GM21423 (cell line): ENCODE data around the gene PBX3.

Source experiments
- ATAC-seq: cut with Tn5 transposase; IDR thresholded peaks from one replicate; pipeline ENCODE4 v1.9.1; 2021; ENCODE audit warnings: mild to moderate bottlenecking, moderate library complexity; ENCODE audit not compliant: unreplicated experiment

The PBX3 gene

DNA sequence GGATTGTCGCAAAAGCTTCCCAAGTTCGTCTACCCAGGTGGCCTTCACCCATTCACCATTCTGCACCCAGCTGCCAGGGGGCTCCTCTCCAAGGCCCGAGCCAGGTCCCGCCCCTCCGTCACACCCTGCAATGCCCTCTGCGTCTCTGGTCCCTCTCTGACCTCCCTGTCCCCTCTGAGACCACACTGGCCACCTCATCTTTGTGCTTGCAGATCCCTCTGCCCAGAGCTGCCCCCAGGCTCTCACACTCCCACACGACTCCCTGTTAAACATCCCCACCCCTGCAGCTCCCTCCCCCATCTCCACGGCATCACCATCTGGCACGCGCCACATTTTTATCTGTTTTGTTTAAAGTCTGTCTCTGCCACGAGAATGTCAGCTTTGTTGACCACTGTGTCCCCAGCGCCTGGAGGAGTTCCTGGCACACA, 243.6 kb downstream of the PBX3 start:
- ATAC-seq: no peak

DNA sequence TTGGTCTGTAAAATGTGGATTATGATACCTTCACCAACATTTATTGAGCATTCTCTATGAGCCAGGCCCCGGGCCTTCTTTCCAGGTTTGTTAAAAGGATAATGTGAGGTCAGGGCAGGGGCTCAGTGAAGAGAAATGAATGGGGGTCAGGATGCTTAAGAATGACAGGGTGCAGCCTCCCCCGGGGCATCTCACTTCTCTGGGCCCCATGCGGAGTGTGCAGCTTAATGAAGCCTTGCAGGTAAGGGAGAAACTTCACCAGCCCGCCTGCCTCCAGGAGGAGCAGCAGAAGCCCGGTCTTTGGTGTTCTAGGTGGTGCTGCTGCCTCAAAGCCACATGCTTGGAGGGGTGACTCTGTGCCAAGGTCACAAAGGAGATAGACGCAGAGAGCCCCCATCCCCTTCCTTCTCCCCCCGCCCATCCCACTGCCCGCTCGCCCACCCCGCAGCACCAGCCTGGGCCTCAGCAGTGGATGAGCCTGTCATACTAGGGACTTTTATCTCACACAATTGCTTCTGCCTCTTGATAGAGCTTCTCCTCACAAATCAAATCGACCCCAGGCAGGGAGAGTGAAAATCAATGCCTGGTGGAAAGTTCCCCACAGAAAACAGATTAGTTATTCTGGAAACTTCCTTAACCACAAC, 244.8 kb downstream of the PBX3 start:
- no peak for ATAC-seq

DNA sequence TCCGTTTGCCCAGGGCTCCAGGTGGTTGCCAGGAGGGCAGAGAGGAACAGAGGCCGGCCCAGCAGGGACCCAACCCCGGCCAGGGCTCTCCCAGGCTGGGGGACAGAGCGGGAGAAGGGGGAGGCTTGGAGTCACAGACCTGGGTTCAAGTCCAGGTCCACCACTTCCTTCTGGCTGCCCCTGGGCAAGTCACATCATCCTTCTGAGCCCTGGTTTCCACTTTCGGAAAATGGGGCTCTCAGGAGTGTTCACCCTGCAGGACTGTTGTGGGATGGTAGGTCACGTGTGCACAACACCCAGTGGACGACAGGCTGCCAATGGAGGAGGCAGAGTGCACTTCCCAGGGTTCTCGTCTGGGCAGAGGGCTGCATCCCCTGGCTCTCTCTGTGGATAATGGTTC, 245.4 kb downstream of the PBX3 start:
- no peak for ATAC-seq

DNA sequence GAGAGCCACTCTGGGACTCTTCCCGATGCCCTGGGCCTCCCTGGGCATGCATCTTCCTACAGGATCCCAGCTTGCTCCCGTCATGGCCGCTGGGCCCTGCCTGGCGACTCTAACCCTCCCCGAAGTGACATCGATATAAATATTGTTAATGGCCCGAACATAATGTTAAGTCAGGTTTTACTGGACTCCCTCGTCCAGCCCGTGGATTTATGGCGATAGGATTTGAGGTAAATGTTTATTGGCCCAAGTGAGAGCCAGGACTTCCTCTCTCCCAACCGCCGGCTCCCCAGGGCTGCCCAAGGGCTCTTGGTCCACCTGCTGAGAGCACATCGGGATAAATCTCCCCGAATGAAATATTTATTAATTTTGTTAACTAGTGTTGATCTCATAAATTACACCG, 246.3 kb downstream of the PBX3 start:
- no peak for ATAC-seq

DNA sequence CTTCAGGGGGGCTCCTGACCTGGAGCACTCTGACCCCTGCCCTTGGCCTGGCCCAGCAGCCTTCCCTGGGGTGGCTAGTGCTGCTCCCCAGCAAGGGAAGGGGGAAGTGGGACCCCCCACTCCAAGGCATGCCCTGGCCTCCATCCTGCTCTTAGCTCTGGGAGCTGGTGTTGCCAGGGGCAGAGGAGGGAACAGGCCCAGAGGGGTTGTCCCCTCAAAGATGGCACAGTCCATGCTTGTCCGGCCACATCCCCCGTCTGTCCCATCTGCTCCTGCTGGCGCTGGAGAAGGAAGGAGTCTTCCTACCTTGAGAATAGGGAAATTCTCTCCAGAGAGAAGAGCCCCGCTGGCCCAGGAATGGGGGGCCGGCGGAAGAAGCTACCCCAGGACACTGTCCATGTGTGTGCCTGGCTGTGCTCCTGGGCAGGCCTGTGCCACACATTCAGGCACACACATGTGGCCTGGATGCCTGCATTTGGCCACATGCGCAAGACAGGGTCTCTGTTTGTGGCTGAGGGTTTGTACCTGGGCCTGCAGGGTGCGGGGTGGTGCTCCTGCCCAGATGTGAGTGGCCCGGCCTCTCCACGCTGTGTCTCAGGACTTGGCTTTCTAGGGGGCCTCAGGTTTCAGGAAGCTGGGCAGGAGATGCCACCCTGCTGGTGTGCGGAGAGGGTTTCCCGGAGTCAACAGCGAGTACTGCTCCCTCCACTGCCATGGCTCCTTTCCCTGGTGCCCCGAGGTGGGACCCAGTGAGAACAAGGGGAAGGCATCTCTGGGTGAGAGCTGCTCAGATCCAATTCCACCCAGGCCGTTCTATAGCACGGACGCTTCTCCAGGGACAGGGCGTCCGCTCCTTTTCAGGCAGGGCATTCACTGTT, 247.1 kb downstream of the PBX3 start:
- no peak for ATAC-seq

DNA sequence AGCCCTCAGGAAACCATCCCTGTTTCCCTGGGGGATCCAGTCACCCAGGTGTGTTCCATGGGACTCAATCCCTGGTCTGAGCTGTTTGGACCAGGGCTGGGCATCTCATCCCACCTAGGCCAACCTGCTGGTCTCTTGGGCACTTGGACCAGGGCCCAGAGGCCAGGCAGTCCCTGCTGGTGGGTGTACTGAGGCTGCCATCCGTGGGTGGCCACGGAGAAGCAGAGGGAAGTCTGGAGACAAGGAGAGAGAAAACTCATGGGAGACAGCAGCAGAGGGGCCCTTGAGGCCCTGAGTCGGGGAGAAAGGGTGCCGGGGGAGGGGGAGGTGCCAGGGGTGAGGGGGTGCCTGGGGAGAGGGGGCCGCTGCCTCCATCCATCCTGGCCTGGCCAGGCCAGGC, 247.8 kb downstream of the PBX3 start:
- no peak for ATAC-seq

DNA sequence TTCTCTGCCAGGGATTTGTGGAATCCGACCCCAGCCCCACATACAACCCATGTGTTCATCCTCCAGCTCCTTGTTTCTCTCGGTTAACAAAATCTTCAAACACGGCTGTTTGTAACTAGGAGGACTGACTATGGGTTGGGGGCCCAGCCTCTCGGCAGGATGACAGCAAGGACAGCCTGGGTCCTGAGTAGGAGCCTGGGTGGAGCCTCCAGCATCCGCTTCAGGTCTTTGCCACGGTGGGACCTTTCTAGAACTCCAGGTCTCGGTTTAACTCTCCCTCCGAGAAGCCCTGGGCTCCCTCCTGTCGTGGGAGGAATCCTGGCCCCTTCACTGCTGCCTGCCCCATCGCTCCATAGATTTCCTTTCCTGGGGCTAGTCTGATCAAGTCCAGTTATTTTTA, 248.5 kb downstream of the PBX3 start:
- ATAC-seq: no peak

DNA sequence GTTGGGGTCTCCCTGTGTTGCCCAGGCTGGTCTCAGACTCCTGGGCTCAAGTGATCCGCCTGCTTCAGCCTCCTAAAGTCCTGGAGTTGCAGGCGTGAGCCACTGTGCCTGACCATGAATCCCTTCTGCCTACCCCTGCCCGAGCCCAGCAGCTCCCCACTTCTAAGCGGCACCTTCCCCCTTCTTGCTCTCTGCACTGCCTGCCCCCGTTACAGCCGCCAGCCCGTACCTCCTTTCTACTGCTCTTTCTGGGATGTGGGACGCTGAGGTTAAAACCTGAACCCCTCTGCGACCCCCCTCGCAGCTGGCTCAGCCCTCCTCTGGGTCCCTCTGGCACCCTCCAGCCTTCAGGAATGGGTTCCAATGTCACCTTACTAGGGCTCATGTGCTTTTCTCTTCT, 249.6 kb downstream of the PBX3 start:
- no peak for ATAC-seq

DNA sequence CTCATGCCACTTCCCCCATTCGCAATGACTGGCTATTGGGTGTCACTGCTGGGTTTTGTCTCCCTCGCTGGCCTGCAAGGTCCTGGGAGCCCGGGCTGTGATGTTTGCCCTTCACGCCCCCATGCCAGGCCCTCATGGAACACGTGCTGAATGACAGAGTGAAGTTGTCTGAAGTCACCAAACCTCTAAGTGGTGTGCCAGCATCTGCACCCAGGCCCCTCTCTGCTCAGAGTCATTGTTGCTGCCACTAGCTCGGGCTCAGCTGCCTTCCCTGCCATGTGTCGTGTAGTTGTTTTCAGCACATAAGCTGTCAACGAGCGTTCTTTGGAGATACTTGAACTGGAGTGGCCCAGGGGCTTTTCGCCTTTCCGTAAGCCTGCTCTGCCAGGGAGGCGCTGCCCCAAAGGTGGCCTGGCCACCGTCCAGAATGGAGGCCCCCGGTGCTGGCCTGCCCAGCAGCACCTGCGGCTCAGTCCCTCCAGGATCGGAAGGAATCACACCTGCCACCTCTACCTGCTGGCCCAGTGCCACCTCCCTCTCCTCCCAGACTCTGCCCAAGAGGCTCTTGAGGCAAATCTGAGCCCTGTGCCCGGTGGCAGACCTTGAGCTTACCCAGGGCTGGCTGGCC, 250.1 kb downstream of the PBX3 start:
- no peak for ATAC-seq

DNA sequence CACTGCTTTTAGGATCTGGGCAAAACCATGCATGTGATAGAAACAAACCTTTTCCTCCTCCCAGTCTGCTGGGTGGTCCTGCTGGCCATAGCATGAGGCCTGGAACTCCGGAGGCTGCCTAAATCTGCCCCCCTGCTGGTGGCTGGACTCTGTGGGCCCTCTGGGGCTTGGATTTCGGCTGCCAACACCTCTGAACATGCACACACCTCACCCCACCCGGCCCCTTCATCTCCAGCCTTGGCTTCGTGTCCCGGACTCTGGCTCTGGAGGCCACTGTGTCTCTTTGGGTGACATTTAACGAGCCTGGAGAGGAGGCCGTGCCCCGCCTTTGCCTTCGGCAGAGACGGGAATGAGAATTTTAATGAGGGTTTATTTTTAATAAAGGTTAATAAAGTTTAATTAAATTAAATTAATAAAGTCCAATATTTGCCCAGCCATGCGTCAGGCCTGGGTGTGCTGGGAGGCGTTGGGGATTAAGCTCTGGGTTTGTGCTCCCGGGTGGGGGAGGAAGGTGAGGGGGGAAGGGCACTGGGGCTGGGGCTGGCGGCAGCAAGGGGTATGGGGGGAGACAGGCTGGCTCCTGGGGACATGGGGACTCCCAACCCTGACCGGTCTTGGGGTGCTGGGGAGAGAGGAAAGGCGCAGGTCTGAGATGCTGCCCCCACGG, 251.8 kb downstream of the PBX3 start:
- no peak for ATAC-seq

DNA sequence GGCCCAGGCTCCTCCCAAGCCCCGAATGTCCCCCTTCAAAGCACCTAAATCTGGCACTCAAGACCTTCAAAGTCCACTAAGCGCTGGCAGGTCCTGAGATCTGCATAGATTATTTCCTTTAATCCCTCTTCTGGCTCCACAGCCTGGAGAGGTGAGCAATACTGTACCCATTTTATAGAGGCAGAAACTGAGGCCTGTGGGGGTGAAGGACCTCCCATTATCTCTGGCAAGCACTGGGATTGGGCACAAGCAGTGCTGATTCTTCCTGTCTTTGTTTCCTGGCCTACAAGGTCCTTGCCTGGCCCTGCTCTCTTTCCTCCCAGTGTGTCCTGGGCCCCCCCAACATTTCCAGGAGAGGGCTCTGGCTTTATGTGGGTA, 252.3 kb downstream of the PBX3 start:
- ATAC-seq: no peak

DNA sequence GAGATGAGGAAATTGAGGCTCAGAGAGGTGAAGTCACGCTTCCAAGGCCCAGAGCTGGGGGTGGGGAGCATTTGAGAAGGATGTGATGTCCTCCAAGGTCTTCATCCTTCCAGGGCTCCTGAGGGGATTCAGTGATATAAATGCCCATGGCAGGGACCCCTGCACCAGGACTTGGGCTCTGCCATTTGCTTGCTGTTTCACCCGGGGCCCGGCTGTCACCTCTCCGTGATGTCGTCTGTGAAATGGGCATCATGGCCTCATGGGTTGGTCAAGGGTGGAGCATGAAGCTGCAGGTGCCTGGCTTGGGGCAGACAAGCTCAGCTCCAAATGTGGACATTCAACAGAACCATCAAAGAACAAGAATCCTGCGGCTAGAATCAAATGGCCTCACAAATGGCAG, 253.1 kb downstream of the PBX3 start:
- ATAC-seq: no peak

DNA sequence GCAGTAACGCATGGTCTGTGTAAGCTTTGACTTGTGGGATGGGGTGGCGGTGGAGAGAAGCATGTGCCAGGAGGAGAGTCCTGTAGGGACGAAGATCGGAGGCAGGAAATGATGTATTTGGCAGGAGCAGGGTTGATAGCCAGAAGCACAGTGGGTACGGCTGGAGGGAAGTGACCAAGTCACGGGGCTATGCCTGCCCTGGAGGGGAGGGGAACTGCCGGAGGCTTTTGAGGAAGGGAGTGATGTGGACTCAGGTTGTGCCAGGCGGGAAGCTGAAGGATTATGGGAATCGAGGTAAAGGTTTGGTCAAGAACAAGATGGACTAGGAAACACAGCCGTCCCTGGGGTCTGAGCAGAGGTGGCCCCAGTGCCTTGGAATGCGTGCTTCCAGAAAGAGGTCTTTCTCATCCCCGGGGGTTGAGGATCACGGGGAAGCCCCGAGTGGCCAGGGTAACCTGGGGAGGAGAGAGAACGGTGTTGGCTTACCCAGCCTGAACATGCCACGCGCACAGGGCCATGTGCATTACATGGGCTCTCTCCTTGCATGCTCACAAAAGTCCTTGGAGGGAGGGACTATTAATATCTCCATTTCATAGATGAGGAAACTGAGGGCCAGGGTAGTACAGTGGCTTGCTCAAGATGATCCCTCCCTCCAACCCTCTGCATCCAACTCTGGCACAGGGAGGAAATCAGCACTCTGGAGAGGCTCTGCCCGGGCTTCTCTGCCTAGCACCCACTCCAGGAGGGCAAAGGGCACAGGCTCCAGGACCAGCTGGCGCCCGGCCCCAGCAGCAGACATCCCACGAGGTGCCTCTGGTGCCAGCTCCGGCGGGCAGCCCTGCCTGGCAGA, 253.8 kb downstream of the PBX3 start:
- ATAC-seq: no peak

DNA sequence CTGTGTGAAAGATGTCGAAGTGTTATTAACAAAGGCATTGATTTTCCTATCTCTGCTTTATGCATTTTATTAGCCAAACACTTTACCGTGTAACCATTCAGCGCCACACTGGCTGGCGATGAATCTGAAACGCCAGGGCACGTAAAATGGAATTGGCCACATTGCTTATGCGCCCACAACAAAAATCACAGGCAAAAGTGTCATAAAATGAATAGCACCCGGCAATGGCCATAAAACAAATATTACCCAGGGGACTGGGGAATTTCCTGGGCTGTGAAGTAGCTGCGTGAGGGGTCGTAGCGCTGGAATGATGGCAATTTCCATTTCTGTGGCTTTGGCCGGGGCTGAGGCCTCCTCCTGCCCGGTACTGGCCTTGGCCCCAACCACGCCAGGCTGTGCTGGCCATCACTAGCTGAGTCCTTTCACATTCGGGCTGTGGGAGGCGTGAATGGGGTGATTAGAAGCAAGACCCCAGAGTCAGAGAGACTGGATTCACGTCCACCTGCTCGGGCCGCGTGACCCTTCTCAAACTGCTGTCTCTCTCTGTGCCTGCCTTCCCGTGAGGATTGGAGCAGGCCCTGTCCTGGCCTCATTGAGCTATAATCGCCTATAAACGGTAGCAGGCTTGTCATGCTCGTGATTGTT, 254.5 kb downstream of the PBX3 start:
- no peak for ATAC-seq

DNA sequence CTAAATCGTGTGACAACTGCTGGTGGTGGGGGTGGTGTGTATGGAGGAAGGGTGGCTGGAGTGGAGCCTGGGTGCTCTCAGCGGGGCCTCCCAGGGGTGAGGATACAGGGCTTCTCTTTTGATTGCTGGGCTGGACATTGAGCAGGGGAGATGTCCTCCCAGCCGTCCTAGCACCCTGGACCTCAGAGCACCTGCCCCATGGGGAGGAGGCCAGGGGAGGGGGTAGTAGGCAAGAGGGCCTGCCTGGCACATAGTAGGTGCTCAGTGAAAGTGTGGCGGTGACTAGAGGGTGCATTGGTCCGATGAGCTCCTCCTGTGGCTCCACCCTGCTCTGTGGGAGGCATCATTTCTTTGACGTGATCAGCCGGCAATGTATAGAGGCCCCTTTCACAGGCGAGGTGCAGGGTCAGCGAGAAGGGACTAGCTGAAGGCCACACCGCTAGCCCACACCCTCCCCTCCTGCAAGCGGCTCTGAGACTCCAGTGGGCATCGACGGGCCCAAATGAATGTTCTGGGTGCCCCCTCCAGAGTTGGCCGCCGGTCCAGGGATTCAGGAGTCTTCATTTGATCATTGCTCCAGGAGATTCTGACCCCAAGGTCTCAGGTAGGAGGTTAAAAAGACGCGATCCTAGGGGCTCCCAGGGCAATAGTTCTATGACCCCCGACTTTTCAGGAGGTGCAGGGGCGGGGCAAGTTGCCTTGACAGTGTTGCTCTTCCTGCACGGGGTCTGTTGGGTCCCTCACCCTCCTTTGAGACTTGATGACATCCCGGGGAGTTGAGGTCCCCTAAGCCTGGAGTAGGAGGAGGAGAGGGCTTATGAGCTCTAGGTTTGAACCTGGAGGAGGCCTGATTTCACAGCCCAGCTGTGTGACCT, 255.5 kb downstream of the PBX3 start:
- ATAC-seq: no peak

DNA sequence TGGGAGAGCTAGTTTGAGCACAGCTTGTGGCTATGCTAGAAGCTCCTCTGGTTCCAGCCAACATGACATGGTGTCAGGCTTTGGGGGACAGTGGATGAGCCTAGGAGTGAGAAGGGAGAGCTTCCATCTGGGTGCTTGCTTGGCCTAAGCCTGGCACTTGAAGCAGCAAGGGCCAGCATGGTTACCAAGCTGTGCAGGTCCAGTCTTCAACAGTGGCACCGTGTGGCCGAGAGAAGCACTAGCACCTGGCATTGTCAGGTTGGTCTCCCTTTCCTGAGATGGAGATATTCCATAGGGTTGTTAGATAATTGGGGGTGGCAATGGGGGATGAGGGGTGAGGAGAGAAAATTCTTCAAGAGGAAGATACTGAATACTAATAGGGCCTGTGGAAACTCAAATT, 261.9 kb downstream of the PBX3 start:
- no peak for ATAC-seq

DNA sequence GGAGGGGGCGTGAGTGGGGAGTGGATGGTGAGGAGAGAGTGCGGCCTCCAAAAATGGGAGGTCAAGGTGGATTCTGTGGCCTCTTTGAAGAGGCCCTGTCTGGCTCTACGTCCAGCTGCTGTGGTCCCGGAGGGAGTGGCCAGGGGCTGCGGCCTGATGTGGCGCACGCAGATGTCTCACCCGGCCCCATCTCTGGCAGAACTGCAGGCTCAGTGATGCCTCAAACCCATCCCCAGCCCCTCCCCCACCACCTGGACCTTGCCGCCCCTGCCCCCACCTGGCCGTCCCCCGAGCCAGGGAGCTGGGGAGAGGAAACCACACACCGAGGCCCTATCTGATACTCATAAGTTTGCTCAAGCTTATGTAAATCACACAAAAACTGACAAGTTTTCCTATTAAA, 267.6 kb downstream of the PBX3 start:
- ATAC-seq: no peak

DNA sequence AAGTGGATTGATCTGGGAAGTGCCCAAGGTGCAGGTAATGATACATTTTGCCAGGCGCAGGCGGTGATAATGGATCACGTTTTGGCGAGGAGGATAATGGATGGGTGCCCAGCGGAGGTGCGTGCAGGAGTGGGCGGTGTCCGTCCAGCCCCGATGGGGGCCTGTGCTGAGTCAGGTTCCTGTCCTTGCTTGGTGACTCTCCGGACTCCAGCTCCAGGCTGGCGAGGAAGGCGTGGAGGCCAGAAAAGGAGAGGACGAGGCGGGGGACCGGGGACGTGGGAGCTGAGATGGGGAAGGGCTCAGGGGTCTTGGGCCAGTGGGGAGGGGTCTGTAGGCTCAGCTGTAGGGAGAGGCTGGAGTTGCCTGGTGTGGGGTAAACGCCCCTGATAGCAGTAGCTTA, 268.3 kb downstream of the PBX3 start:
- no peak for ATAC-seq

DNA sequence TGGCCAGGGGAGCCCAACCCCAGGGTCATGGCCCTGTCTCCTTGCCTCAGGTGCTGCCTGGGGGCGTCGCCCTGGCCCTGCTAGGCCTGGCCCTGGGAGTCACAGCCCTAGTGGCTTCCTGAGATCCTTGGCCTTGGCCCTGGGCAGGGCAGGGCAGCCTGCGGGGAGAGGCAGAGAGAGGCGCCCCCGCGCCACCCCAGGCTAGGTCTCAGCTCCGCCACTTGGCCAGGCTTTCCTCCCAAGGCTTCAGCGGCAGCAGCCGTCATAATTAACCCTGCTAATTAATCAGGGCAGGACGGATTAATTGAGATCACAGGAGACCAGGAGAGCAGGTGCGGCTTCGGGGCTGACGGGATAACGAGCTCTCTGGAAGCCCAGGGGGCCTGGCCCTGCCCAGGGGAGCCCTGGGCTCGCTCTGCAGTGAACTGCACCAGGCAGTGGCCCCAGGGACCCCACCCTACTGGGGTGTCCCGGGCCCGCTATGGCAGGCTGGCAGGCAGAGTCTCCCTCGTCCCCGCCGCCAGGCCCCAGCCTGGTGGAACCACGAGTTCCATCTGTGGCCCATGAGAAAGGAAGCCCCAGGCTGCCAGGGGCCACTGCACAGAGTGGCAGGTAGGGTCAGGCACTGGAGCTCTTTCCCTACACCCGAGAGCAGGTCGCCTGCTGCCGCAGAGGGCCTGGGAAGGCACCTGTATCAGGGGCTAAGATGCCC, 269.6 kb downstream of the PBX3 start:
- no peak for ATAC-seq
